ENCODE results near the gene CD53.
"Not testable (repeated sequence)": the region's sequence is repeated elsewhere in the genome, so short reads cannot be mapped to it uniquely, and the experiment has no call there.

The CD53 gene

GRCh38 chr1:110872745-110873720, at the start of gene CD53:
Gene CD53, plus strand, starts transcription at chr1:110873148. Its CDS starts 18,261 bp downstream, at chr1:110891409.
- DNase-seq (ENCODE audit: low read depth, low spot score): no peak

GRCh38 chr1:110824192-110824591, 48.8 kb upstream of the CD53 start:
- no peak for DNase-seq (ENCODE audit: low read depth, low spot score)

DNA sequence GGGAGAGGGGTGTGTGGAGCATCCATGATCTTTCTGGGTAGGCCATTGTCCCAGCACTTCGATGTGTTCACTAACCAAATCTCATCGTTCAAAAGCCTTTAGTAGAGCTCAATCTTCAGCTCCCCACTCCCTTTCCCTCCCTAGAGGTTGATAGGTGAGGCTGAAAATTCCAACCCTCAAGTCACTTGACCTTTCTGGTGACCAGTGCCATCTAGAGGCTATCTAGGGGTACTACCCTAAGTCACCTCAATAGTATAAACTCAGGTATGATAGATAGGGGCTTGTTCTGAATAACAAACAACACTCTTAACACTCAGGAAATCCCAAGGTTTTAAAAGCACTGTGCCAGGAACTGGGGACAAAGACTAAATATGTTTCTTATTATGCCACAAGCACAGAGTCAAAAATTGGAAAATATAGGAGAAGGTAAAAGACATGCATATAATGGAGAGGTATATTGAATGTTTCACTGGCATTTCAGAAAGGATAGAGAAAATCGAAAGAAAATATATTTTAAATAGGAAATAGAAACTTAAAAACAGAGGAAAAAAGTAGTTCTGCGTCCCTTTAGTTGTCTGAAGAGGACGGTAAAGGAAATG, 42.9 kb upstream of the CD53 start:
- no peak for DNase-seq (ENCODE audit: low read depth, low spot score)

DNA sequence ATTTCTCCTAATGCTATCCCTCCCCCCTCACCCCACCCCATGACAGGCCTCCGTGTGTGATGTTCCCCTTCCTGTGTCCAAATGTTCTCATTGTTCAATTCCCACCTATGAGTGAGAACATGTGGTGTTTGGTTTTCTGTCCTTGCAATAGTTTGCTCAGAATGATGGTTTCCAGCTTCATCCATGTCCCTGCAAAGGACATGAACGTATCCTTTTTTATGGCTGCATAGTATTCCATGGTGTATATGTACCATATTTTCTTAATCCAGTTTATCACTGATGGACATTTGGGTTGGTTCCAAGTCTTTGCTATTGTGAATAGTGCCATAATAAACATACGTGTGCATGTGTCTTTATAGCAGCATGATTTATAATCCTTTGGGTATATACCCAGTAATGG, 39.2 kb upstream of the CD53 start:
- DNase-seq (ENCODE audit: low read depth, low spot score): not testable (repeated sequence)

DNA sequence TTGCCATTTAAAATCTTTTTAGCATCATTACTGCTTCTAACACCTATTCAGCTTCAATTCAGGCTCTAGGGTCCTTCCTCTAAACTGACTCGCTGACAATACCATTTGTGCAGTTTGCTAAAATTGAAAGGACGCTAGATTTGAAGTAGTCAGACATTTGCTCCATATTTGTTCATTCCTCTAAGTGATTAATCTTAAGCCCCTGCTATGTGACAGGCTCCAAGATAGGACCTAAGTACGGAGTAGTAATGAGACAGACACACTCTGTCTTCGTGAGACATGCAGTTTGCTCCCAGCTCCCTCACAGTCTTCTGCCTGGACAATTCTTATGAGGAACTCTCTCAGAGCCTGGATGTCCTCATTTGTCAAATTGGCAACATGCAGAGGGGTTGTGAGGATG, 26.1 kb upstream of the CD53 start:
- no peak for DNase-seq (ENCODE audit: low read depth, low spot score)

DNA sequence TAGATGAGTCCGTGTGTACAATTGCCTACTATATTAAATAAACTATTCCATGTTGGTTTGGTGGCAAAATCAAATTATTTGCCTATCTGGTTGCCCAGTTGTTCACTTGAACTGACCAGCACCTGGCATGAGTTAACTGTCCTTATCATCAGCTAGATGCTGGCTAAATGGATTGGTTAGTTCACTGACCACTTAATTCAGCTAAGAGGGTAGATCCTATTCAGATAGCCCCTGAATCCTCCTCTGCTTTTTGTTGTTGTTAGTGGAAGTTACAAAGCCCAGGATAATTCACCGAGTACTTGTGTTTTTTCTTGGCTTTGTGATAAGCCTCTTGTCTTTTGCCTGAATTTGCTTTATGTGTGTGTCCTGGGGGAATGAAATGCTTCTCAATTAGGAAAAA, 22.8 kb upstream of the CD53 start:
- no peak for DNase-seq (ENCODE audit: low read depth, low spot score)

GRCh38 chr1:110850627-110851026, 22.3 kb upstream of the CD53 start:
- DNase-seq (ENCODE audit: low read depth, low spot score): no peak

DNA sequence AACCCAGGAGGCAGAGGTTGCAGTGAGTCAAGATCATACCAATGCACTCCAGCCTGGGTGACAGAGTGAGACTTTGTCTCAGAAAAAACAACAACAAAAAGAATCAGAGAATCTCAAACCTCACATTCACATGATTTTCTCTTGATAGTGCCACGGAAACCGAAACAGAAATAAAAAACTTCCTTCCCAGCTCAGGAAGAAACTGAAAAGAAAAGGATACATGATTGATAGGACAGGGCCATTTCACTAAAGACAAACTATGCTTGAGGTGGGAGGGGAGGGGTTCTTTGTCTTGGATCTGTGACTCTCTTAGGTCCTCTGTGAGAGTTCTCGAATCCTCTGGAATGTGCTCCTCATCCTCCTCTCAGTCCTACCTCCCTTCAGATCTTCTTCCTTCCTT, 19.8 kb upstream of the CD53 start:
- DNase-seq (ENCODE audit: low read depth, low spot score): no peak

DNA sequence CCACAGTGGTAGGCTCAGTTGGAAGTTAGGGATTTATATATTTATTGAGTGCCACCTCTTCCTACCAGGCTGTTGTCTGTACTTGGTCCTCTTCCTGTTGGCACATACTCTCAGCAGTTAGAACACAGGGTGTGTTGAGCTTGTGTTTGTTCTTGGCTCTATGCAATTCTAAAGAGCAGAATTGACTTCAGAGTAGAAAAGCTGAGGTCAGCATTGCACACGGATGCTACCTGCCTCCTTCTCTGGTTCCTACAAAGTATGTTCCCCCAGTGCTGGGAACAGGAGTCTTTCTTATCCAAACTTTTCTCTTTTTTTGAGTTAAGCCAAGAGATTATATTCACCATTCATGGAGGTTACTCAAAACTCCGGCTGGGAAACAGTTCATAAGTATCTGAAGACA, 16.5 kb upstream of the CD53 start:
- DNase-seq (ENCODE audit: low read depth, low spot score): no peak

DNA sequence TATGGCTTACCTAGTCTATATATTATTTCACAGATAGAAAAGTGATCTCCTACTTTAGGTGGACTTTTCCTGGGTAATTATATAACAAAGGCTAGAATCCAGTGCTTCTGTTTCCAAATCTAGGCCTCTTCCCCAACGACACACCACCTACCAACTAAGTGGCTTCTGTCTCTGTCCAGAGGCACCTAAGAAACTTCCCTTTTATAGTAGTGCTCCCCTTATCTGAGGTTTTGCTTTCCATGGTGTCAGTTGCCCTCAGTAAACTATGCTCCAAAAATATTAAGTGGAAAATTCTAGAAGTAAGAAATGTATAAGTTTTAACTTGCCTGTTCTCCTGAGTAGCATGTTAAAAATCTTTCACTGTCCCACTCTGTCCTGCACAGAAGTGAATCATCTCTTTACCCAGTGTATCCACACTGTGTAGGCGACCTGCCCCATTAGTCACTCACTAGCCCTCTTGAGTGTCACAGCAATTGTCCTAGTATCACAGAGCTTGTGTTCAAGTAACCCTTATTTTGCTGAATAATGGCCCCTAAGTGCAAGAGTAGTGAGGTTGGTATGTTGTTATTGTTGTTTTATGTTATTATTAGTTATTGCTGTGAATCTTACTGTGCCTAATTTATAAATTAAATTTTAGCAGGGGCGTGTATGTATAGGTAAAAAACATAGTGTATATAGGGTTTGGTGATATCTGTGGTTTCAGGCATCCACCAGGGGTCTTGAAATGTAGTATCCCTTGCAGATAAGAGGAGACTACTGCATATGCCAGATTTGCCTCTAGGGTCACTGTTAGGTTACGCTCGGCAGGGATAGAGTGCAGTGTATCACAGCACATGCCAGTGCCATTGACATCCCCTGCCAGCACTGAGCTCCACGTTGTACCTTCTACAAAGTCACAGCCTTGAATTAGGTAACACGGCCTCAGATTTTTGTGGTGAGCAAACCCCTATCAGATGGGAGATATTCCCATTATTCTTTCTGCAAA, 14.7 kb upstream of the CD53 start:
- DNase-seq (ENCODE audit: low read depth, low spot score): no peak

GRCh38 chr1:110859062-110859461, 13.9 kb upstream of the CD53 start:
- DNase-seq (ENCODE audit: low read depth, low spot score): no peak

GRCh38 chr1:110860174-110860573, 12.8 kb upstream of the CD53 start:
- no peak for DNase-seq (ENCODE audit: low read depth, low spot score)

DNA sequence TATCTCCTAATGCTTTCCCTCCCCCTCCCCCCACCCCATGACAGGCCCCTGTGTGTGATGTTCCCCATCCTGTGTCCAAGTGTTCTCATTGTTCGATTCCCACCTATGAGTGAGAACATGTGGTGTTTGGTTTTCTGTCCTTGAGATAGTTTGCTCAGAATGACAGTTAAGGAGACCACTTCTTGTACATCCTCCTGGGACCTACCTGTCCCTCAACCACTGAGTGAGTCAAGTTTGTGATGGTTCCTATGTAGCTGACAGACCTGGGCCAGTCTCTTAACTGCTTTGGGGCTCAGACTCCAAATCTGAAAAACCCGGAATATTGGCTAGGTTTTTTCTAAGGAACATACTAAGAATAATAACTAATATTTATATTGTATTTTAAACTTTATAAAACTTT, 12.3 kb upstream of the CD53 start:
- not testable (repeated sequence) for DNase-seq (ENCODE audit: low read depth, low spot score)

DNA sequence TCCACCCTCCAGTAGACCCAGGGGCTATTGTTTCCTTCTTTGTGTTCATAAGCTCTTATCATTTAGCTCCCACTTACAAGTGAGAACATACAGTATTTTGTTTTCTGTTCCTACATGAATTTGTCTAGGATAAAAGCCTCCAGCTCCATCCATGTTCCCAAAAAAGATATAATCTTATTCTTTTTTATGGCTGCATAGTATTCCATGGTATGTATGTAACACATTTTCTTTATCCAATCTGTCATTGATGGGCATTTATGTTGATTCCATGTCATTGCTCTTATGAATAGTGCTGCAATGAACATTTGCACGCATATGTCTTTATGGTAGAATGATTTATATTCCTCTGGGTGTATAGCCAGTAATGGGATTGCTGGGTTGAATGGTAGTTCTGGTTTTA, 11.0 kb upstream of the CD53 start:
- not testable (repeated sequence) for DNase-seq (ENCODE audit: low read depth, low spot score)

- no peak for DNase-seq (ENCODE audit: low read depth, low spot score)
These were observed 8.7 kb upstream of the CD53 start for GRCh38 chr1:110864287-110864686.

GRCh38 chr1:110870721-110871388, 2.1 kb upstream of the CD53 start:
- DNase-seq (ENCODE audit: low read depth, low spot score): no peak

DNA sequence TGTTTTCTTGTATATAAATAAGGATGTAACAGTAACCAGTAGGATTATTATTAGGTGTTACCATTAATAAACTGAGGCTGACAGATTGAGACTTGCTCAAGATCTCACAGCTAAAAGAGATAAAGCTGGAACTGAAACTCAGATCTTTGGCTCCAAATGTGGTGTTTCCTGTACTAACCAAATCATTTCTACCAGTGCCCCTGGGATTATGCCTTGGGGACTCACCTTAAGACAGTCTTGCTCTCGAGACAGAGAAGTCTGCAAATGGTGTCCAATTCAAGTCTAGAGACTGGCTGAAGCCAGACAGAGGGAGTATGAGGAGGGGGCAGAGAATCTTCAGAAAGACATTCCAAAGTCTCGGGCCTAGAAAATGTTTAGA, 593 bp upstream of the CD53 start:
- no peak for DNase-seq (ENCODE audit: low read depth, low spot score)

DNA sequence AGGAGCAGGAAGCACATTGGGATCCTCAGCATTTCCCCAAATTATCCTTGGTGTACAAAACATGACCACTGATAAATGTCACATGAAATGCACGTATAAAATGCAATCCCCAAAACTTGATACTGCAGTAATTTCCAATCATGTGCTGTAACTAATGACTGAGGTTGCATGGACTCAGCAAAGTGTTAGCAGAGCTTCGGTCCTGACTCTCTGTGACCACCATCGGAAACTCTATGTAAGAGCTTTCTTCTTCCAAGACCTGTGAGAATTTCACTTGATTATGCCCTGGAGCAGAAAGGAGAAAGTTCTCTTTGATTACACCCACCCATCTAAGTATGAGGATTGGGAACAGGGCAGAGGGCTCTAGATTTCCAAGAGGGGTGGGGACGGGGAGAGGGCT, 908 bp downstream of the CD53 start:
- no peak for DNase-seq (ENCODE audit: low read depth, low spot score)

- DNase-seq (ENCODE audit: low read depth, low spot score): no peak
These were observed 1.6 kb downstream of the CD53 start for GRCh38 chr1:110874324-110875215.

DNA sequence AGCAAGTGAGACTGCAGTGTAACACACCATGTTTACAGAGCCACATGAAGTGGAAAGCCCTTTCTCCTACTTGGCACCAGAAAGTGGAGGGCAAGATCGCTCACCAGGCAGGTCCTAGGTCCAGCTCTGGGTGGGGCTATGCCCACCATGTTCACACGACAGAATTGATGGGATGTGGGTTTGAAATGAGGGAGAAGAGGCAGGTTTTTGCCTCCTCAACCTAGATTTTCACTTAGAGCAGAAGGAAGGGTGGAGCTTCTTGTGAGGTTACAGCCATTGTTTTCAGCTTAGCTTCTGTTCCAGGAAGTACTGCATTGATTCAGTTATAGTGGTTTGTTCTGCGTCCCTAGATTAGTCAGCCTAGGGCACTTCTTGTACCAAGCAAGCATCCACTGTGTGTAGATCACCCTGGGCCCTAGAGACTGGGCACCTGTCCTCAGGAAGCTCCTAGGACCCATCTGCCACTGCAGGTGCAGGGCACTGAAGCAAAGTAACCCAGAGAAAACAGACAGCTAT, 2.3 kb downstream of the CD53 start:
- no peak for DNase-seq (ENCODE audit: low read depth, low spot score)
